NT2/D1 (cell line): ENCODE measurements around the gene MROH2A.

Experiments used
- SUZ12 ChIP-seq: IDR thresholded peaks from 2 replicates; pipeline ENCODE4 v1.6.1; 2011; ENCODE audit not compliant: insufficient read length, insufficient read depth; ENCODE audit errors: extremely low read depth
- YY1 ChIP-seq: IDR thresholded peaks from 2 replicates; pipeline ENCODE4 v1.6.1; 2011; ENCODE audit not compliant: insufficient read length, insufficient read depth

DNA sequence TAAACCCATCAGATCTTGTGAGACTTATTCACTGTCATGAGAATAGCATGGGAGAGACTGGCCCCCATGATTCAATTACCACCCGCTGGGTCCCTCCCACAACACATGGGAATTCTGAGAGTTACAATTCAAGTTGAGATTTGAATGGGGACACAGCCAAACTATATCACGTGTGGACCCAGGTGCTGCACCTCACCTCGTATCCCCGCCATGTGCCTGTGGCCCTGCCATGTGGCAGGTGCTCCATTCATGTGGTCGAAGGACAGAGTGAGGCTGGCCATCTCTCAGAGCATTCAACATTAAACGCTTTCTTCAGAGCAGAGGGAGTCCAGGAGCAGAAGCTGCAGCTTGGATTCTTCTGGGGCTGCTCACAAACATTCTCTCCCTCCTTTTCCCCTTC lies 32.3 kb downstream of the MROH2A start:
- TF ChIP-seq YY1 = no peak
- TF ChIP-seq SUZ12 = no peak
